WTC11 (cell line): ENCODE results near the gene OSGEPL1. TPM values are rescaled to one million over a fixed set of nuclear protein-coding genes. Genes with fewer than 3 reads are reported as not detected.
A peak's percentile ranks its signal among the peaks of the same experiment; 100 is the strongest.
"Not testable (repeated sequence)": the region's sequence is repeated elsewhere in the genome, so short reads cannot be mapped to it uniquely, and the experiment has no call there.

Experiments
- ATAC-seq: fragments of 200-7000 bp; cut with Tn5 transposase; 2 replicates; pipeline ENCODE4 v1.10.0; 2021; ENCODE audit warnings: mild to moderate bottlenecking, moderate library complexity
- CTCF ChIA-PET: fragments of 300-600 bp; sonication (Branson Sonifier 250); formaldehyde crosslinking; loops from one replicate; lab custom pipeline; 2021; ENCODE audit warnings: antibody characterized with exemption; lab: Charles Lee
- POLR2A ChIA-PET: fragments of 350-600 bp; sonication (Branson Sonifier 250); formaldehyde crosslinking; loops from one replicate; lab custom pipeline; 2021; ENCODE audit warnings: antibody characterized with exemption; lab: Charles Lee
- DNase-seq: peaks from one replicate; pipeline ENCODE4 v3.0.0; 2021; ENCODE audit warnings: low spot score
- H3K27ac Mint-ChIP-seq: 2 replicates; pipeline ENCODE4 v1.8.0; 2021; ENCODE audit warnings: mixed read lengths
- H3K27me3 Mint-ChIP-seq: 2 replicates; pipeline ENCODE4 v1.8.0; 2021; ENCODE audit warnings: low read depth, mild to moderate bottlenecking, moderate library complexity, mixed read lengths
- H3K36me3 Mint-ChIP-seq: 2 replicates; pipeline ENCODE4 v1.8.0; 2021; ENCODE audit warnings: mixed read lengths
- H3K4me1 Mint-ChIP-seq: 2 replicates; pipeline ENCODE4 v1.8.0; 2022; ENCODE audit warnings: mixed read lengths
- H3K4me3 Mint-ChIP-seq: 2 replicates; pipeline ENCODE4 v1.8.0; 2021; ENCODE audit warnings: mild to moderate bottlenecking, moderate library complexity, mixed read lengths
- H3K9me3 Mint-ChIP-seq: 2 replicates; pipeline ENCODE4 v1.8.0; 2021; ENCODE audit warnings: mixed read lengths
- ATF2 ChIP-seq: sonication (generic); formaldehyde crosslinking; IDR thresholded peaks from 2 replicates; pipeline ENCODE4 v1.8.1; 2022; ENCODE audit warnings: low read depth, missing genetic modification reagents, borderline replicate concordance
- ATF6 ChIP-seq: sonication (generic); formaldehyde crosslinking; IDR thresholded peaks from 2 replicates; pipeline ENCODE4 v1.8.1; 2023; ENCODE audit warnings: mild to moderate bottlenecking, missing genetic modification reagents
- CBFB ChIP-seq: sonication (generic); formaldehyde crosslinking; IDR thresholded peaks from 2 replicates; pipeline ENCODE4 v1.8.1; 2022; ENCODE audit warnings: mild to moderate bottlenecking, low read depth, missing genetic modification reagents
- CDX4 ChIP-seq: fragments of 250-450 bp; sonication (Bioruptor Pico); IDR thresholded peaks from 2 replicates; pipeline ENCODE4 v1.9.0; 2021; ENCODE audit warnings: moderate library complexity, mild to moderate bottlenecking, inconsistent platforms, borderline replicate concordance
- CREM ChIP-seq: sonication (generic); formaldehyde crosslinking; IDR thresholded peaks from 2 replicates; pipeline ENCODE4 v1.8.1; 2022; ENCODE audit warnings: mild to moderate bottlenecking, missing genetic modification reagents, moderate library complexity
- E2F4 ChIP-seq: sonication (generic); formaldehyde crosslinking; IDR thresholded peaks from 2 replicates; pipeline ENCODE4 v1.8.1; 2022; ENCODE audit warnings: low read depth, mild to moderate bottlenecking, moderate library complexity, missing genetic modification reagents, borderline replicate concordance
- ESRRA ChIP-seq: sonication (generic); formaldehyde crosslinking; IDR thresholded peaks from 2 replicates; pipeline ENCODE4 v1.8.1; 2022; ENCODE audit warnings: mild to moderate bottlenecking, missing genetic modification reagents, borderline replicate concordance
- ETV6 ChIP-seq: sonication (generic); formaldehyde crosslinking; IDR thresholded peaks from 2 replicates; pipeline ENCODE4 v1.8.1; 2022; ENCODE audit warnings: mild to moderate bottlenecking, missing genetic modification reagents
- FOXJ3 ChIP-seq: sonication (generic); formaldehyde crosslinking; IDR thresholded peaks from 2 replicates; pipeline ENCODE4 v1.9.0; 2021; ENCODE audit warnings: missing genetic modification reagents, mild to moderate bottlenecking, borderline replicate concordance
- FOXP1 ChIP-seq: sonication (generic); formaldehyde crosslinking; IDR thresholded peaks from 2 replicates; pipeline ENCODE4 v1.8.0; 2022; ENCODE audit warnings: missing genetic modification reagents, mild to moderate bottlenecking, moderate library complexity, borderline replicate concordance
- GABPB1 ChIP-seq: sonication (generic); formaldehyde crosslinking; IDR thresholded peaks from 2 replicates; pipeline ENCODE4 v1.8.1; 2023; ENCODE audit warnings: mild to moderate bottlenecking, missing genetic modification reagents
- MLX ChIP-seq: sonication (generic); formaldehyde crosslinking; IDR thresholded peaks from 2 replicates; pipeline ENCODE4 v1.8.1; 2023; ENCODE audit warnings: mild to moderate bottlenecking, missing genetic modification reagents, moderate library complexity
- MXD4 ChIP-seq: fragments of 250-450 bp; sonication (Bioruptor Pico); IDR thresholded peaks from 2 replicates; pipeline ENCODE4 v1.8.0; 2021; ENCODE audit warnings: mild to moderate bottlenecking, moderate library complexity, borderline replicate concordance
- NFATC4 ChIP-seq: fragments of 250-450 bp; sonication (Bioruptor Pico); IDR thresholded peaks from 2 replicates; pipeline ENCODE4 v1.9.0; 2021; ENCODE audit warnings: mild to moderate bottlenecking
- NR2C2 ChIP-seq: sonication (generic); formaldehyde crosslinking; IDR thresholded peaks from 2 replicates; pipeline ENCODE4 v1.8.0; 2022; ENCODE audit warnings: mild to moderate bottlenecking, missing genetic modification reagents
- RELA ChIP-seq: sonication (generic); formaldehyde crosslinking; IDR thresholded peaks from 2 replicates; pipeline ENCODE4 v1.8.1; 2022; ENCODE audit warnings: missing genetic modification reagents, mild to moderate bottlenecking, borderline replicate concordance
- SOX15 ChIP-seq: fragments of 250-450 bp; sonication (Bioruptor Pico); IDR thresholded peaks from 2 replicates; pipeline ENCODE4 v1.9.0; 2021; ENCODE audit warnings: mild to moderate bottlenecking
- STAT6 ChIP-seq: sonication (generic); formaldehyde crosslinking; conservative IDR thresholded peaks from 2 replicates; pipeline ENCODE4 v1.8.1; 2023; ENCODE audit warnings: mild to moderate bottlenecking, low read depth, missing genetic modification reagents, moderate library complexity
- TEAD4 ChIP-seq: sonication (generic); formaldehyde crosslinking; IDR thresholded peaks from 2 replicates; pipeline ENCODE4 v1.8.0; 2022; ENCODE audit warnings: mild to moderate bottlenecking, missing genetic modification reagents
- USF2 ChIP-seq: sonication (generic); formaldehyde crosslinking; IDR thresholded peaks from 2 replicates; pipeline ENCODE4 v1.8.1; 2023; ENCODE audit warnings: mild to moderate bottlenecking, missing genetic modification reagents, moderate library complexity
- total RNA-seq: library from RNA; stranded (reverse); gene quantifications from 3 replicates; pipeline ENCODE4 v1.2.3, GENCODE V29; 2021

The OSGEPL1 gene
- total RNA-seq, 1 experiment from 2014 or later = 15.2 TPM

- Mint-ChIP-seq H3K36me3 (0 out of 2 replicates have a peak, but pooled peaks cover 2% of the 10 kb centered on the region), H3K27ac (no peak overlapping the region)
- no peak for ATAC-seq
- TF ChIP-seq MLX (CRISPR knock-in tag) (no peak), E2F4 (no peak), FOXP1 (CRISPR knock-in tag) (no peak), SOX15 (CRISPR knock-in tag) (no peak), ATF6 (no peak), ETV6 (CRISPR knock-in tag) (no peak)
- TF ChIP-seq, all 79 proteins: peak for 0
- peaks cover 2% of the 10 kb centered on the region for H3K27me3 Mint-ChIP-seq
- ChIA-PET POLR2A (no interaction called here), CTCF (no interaction called here)
- H3K9me3 Mint-ChIP-seq = peaks cover 33% of the 10 kb centered on the region
- DNase-seq = no peak
- no peak overlapping the region for H3K4me3 Mint-ChIP-seq
- no peaks in the 10 kb centered on the region for H3K4me1 Mint-ChIP-seq
These were observed 43.0 kb downstream of the OSGEPL1 start for GRCh38 chr2:189719571-189719970.

GRCh38 chr2:189717593-189717992 is 45.0 kb downstream of the OSGEPL1 start:
- CTCF ChIA-PET, H3K27ac Mint-ChIP-seq, ATAC-seq, H3K4me3 Mint-ChIP-seq, H3K4me1 Mint-ChIP-seq, POLR2A ChIA-PET, DNase-seq: not testable (repeated sequence)
- peaks cover 20% of the 10 kb centered on the region for H3K36me3 Mint-ChIP-seq
- H3K27me3 Mint-ChIP-seq = peaks cover 11% of the 10 kb centered on the region
- peaks cover 50% of the 10 kb centered on the region for H3K9me3 Mint-ChIP-seq

- Mint-ChIP-seq H3K36me3 (peaks cover 32% of the 10 kb centered on the region), H3K4me3 (no peak overlapping the region), H3K27me3 (peaks cover 9% of the 10 kb centered on the region), H3K9me3 (peaks cover 29% of the 10 kb centered on the region), H3K4me1 (peaks cover 10% of the 10 kb centered on the region), H3K27ac (peak overlapping the region; percentile 76)
- ChIA-PET CTCF (interaction anchor here (1.0 to 1.3 kb wide), 2 partner anchors 11 to 36 kb away, joined by 3 to 5 read pairs; no protein-coding TSS in a partner anchor), POLR2A (interaction anchor here (1.0 kb wide), 1 partner anchor 11 kb away, joined by 3 read pairs; no protein-coding TSS in a partner anchor)
- ATAC-seq (peak; percentile 88), DNase-seq (no peak)
- TF ChIP-seq GABPB1 (CRISPR knock-in tag) = no peak
- TF ChIP-seq CREM = no peak
- no peak for TF ChIP-seq STAT6 (CRISPR knock-in tag)
- TF ChIP-seq ATF2 (CRISPR knock-in tag) = no peak
- no peak for TF ChIP-seq NR2C2 (CRISPR knock-in tag)
- no peak for TF ChIP-seq MXD4 (CRISPR knock-in tag)
- no peak for TF ChIP-seq FOXJ3 (CRISPR knock-in tag)
- TF ChIP-seq CDX4 = no peak
- no peak for TF ChIP-seq NFATC4 (CRISPR knock-in tag)
- no peak for TF ChIP-seq TEAD4 (CRISPR knock-in tag)
- no peak for TF ChIP-seq USF2 (CRISPR knock-in tag)
- no peak for TF ChIP-seq CBFB (CRISPR knock-in tag)
- no peak for TF ChIP-seq RELA (CRISPR knock-in tag)
- no peak for TF ChIP-seq ESRRA
These were observed 52.9 kb downstream of the OSGEPL1 start for GRCh38 chr2:189709501-189710221.
